Activated T-cell treated with anti-CD3 and anti-CD28 coated beads, Interleukin-2, amount 50 U/mL, for 4 hours (primary cell): ENCODE measurements around the gene SERPINI1. TPM values are rescaled to one million over a fixed set of nuclear protein-coding genes. Genes with fewer than 3 reads are reported as not detected.
"Not testable (repeated sequence)": the region's sequence is repeated elsewhere in the genome, so short reads cannot be mapped to it uniquely, and the experiment has no call there.

ENCODE experiments used
- ATAC-seq, 2 donors: fragments of 200-7000 bp; cut with Tn5 transposase; one replicate each; pipeline ENCODE4 v1.10.0; 2021
- DNase-seq: peaks from one replicate; pipeline ENCODE4 v3.0.0-alpha.2; 2020
- H3K27me3 Mint-ChIP-seq: one replicate; pipeline ENCODE4 v1.8.0; 2021; ENCODE audit warnings: low read depth, mixed read lengths
- H3K36me3 Mint-ChIP-seq: one replicate; pipeline ENCODE4 v1.8.0; 2022; ENCODE audit warnings: mixed read lengths; ENCODE audit not compliant: insufficient read depth
- H3K4me1 Mint-ChIP-seq: one replicate; pipeline ENCODE4 v1.8.0; 2021; ENCODE audit warnings: low read depth, mixed read lengths
- H3K4me3 Mint-ChIP-seq: one replicate; pipeline ENCODE4 v1.8.0; 2021; ENCODE audit warnings: mild to moderate bottlenecking, moderate library complexity, mixed read lengths
- H3K9me3 Mint-ChIP-seq: one replicate; pipeline ENCODE4 v1.8.0; 2021; ENCODE audit warnings: mixed read lengths
- total RNA-seq, 3 donors: library from RNA; stranded (reverse); gene quantifications; one replicate each; pipeline ENCODE4 v1.2.1, GENCODE V29; 2021

The SERPINI1 gene
- total RNA-seq, 3 donors from 2014 or later: 0.63 to 1.4 (median 0.94) TPM

DNA sequence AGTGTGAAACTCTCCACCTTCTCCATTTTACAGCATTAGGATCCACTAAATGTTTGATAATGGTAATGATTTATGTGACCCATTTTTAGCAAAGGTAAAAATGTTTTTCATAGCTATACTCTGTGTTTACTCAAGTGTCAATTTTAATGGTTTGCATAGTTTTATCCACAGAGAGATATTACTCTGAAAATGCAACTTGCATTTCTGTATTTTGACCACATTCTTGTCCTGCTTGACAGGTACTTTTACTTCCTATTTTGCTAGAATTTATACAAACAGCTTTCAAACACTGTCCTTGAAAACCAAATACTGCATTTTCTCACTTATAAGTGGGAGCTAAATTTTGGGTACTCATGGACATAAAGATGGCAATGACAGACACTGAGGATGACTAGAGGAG, 62.9 kb downstream of the SERPINI1 start:
- Mint-ChIP-seq H3K36me3 (peaks cover 16% of the 10 kb centered on the region), H3K9me3 (peaks cover 3% of the 10 kb centered on the region), H3K4me3 (no peak overlapping the region), H3K4me1 (no peaks in the 10 kb centered on the region), H3K27me3 (no peaks in the 10 kb centered on the region)
- ATAC-seq: no peak
- no peak for DNase-seq

DNA sequence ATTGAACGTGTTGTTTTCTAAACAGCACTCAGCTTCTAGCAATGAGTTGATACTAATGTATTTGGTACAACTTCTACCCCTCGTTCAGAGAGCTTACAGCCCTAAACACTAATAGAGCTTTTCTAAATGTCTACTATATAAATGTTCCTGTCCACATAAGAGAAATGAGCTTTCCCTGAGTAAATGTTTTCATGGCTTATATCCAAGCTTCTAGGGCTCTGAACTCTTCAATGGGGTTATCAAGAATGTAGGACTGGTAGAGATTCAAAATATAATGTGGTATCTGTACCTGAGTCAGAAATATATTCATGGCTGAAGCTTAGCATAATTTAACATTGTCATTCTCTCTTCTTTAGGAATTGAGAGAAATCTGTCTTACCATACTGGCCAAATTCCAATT, 73.4 kb downstream of the SERPINI1 start:
- no peaks in the 10 kb centered on the region for H3K27me3 Mint-ChIP-seq
- no peak overlapping the region for H3K4me3 Mint-ChIP-seq
- no peak for ATAC-seq
- DNase-seq: no peak
- no peaks in the 10 kb centered on the region for H3K9me3 Mint-ChIP-seq
- peaks cover 3% of the 10 kb centered on the region for H3K36me3 Mint-ChIP-seq
- no peaks in the 10 kb centered on the region for H3K4me1 Mint-ChIP-seq

DNA sequence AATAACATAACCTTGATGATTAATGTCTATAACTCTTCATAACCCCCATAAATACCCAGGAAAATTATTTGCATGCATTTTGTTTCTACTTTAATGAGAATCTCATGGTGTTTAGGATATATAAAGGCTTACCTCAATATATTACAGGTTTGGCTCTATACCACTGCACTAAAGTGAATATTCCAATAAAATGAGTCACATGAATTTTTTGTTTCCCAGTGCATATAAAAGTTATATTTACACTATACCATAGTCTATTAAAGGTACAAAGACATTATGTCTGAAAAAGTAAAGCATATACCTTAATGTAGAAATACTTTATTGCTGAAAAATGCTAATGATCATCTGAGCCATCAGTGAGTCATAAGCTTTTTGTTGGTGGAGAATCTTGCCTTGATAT, 74.7 kb downstream of the SERPINI1 start:
- H3K9me3 Mint-ChIP-seq: no peaks in the 10 kb centered on the region

GRCh38 chr3:167811031-167811430, 75.5 kb downstream of the SERPINI1 start:
- ATAC-seq: no peak
- Mint-ChIP-seq H3K4me1 (no peaks in the 10 kb centered on the region), H3K4me3 (no peak overlapping the region), H3K36me3 (peaks cover 3% of the 10 kb centered on the region), H3K27me3 (no peaks in the 10 kb centered on the region), H3K9me3 (no peaks in the 10 kb centered on the region)
- no peak for DNase-seq

More for the DNA sequence above, 74.7 kb downstream of the SERPINI1 start:
- no peak overlapping the region for H3K4me3 Mint-ChIP-seq
- ATAC-seq: no peak
- no peak for DNase-seq
- peaks cover 3% of the 10 kb centered on the region for H3K36me3 Mint-ChIP-seq
- H3K27me3 Mint-ChIP-seq: no peaks in the 10 kb centered on the region
- no peaks in the 10 kb centered on the region for H3K4me1 Mint-ChIP-seq

DNA sequence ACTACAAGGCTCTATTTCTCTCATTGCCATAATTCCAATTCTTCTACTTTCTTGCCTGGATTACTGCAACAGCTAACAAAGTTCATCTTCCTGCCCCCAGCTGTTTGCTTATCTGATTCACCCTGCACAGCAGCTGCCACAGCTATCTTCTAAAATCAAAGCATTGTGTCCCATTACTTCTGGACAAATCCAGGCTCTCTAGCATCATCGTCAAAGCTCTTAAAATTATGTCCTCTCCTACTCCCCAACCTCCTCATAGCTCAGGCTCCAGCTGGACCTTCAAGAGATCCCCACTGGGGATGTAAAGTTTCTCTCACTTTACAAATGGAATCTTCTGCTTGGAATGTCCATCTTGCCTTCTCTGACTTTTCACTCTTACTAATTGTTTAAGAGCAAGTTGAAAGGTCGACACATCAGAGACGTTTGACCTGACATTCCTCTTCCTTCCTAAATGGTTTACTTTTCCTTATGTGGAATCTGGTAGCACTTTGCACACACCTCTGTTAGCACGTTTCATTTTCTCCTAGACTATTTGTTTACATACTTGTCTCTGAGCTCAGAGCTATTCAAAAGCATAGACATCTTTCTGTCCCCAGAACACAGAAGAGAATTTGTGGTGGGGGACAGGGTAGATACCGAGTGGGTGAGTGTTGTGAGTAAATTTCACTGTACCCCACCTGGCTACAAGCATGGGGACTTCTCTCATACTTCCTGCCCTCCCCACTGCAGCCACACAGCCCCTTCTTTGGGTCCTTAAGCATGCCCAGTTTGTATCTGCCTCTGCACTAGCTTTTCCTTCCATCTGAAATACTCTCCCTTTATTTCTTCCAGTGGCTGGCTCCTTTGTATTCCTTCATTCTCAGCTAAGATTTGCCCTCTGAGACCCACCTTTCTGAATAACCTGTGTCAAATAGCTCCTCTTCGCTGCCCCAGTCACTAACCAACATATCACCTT, 77.9 kb downstream of the SERPINI1 start:
- H3K36me3 Mint-ChIP-seq: peaks cover 3% of the 10 kb centered on the region
- H3K4me1 Mint-ChIP-seq: no peaks in the 10 kb centered on the region
- DNase-seq: no peak
- no peaks in the 10 kb centered on the region for H3K27me3 Mint-ChIP-seq
- ATAC-seq: no peak
- H3K4me3 Mint-ChIP-seq: no peak overlapping the region
- no peaks in the 10 kb centered on the region for H3K9me3 Mint-ChIP-seq

- Mint-ChIP-seq H3K27me3 (no peaks in the 10 kb centered on the region), H3K36me3 (peaks cover 3% of the 10 kb centered on the region), H3K4me3 (no peak overlapping the region), H3K4me1 (no peaks in the 10 kb centered on the region), H3K9me3 (no peaks in the 10 kb centered on the region)
- DNase-seq: no peak
- no peak for ATAC-seq
Measured at GRCh38 chr3:167814441-167814951, 79.0 kb downstream of the SERPINI1 start.

- Mint-ChIP-seq H3K27me3 (no peaks in the 10 kb centered on the region), H3K4me3 (no peak overlapping the region), H3K36me3 (peaks cover 3% of the 10 kb centered on the region), H3K9me3 (no peaks in the 10 kb centered on the region), H3K4me1 (no peaks in the 10 kb centered on the region)
- ATAC-seq (no peak), DNase-seq (no peak)
Measured at GRCh38 chr3:167816953-167817352, 81.4 kb downstream of the SERPINI1 start.

DNA sequence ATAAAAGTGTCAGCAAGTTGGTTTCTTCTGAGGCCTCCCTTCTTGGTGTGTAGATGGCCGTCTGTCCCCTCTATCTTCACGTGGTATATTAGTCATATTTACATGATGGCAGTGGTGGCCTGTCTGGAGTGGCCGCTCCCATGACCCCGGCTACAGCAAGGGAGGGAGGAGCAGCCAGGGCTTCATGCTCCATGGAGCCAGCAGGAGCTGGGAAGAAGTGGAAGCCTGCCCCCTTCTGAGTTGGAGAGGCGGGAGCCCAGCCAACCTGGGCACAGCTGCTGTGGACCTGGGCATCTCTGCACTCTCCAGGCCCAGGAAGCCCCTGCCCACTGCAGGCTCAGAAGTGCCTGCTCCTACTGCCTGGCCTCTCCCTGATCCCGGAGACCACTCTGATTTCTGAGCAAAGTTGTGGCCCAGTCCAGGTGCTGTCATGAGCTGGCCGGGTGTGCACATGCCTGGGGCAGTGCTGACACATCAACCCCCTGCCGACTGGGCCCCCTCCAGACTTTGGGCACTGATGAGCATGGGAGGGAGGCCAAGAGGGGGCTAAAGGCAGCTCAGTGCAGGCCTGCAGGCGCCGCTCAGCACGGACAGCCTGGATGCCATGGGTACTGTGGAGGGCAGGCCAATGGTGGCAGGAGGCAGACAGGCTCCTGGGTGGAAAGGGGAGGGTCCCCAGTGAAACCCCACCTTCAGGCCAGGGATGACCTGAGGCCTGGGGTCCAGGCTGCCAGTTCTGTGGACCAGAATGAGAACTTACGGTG, 84.8 kb downstream of the SERPINI1 start:
- Mint-ChIP-seq H3K9me3 (no peaks in the 10 kb centered on the region), H3K36me3 (peaks cover 3% of the 10 kb centered on the region), H3K4me3 (no peak overlapping the region), H3K4me1 (no peaks in the 10 kb centered on the region), H3K27me3 (no peaks in the 10 kb centered on the region)
- ATAC-seq: peak in 1 of 2 donors; percentile 14
- no peak for DNase-seq

GRCh38 chr3:167821248-167821805, 85.8 kb downstream of the SERPINI1 start:
- no peak overlapping the region for H3K4me3 Mint-ChIP-seq
- no peak for ATAC-seq
- no peaks in the 10 kb centered on the region for H3K4me1 Mint-ChIP-seq
- peaks cover 3% of the 10 kb centered on the region for H3K36me3 Mint-ChIP-seq
- no peaks in the 10 kb centered on the region for H3K9me3 Mint-ChIP-seq
- no peaks in the 10 kb centered on the region for H3K27me3 Mint-ChIP-seq
- DNase-seq: no peak

GRCh38 chr3:167823738-167824137, 88.2 kb downstream of the SERPINI1 start:
- DNase-seq: no peak
- H3K4me1 Mint-ChIP-seq: no peaks in the 10 kb centered on the region
- no peaks in the 10 kb centered on the region for H3K9me3 Mint-ChIP-seq
- no peaks in the 10 kb centered on the region for H3K27me3 Mint-ChIP-seq
- no peak overlapping the region for H3K4me3 Mint-ChIP-seq
- ATAC-seq: no peak
- no peaks in the 10 kb centered on the region for H3K36me3 Mint-ChIP-seq

DNA sequence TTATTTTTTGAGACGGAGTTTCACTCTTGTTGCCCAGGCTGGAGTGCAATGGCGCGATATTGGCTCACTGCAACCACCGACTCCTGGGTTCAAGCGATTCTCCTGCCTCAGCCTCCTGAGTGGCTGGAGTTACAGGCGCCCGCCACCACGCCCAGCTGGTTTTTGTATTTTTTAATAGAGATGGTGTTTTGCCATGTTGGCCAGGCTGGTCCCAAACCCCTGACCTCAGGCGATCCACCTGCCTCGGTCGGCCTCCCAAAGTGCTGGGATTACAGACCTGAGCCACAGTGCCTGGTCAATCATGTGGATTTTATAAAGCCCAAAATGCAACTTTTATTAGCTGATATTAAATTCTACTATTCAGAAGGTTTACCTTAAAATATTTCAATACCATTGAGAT, 92.1 kb downstream of the SERPINI1 start:
- not testable (repeated sequence) for H3K27me3 Mint-ChIP-seq, H3K4me3 Mint-ChIP-seq, H3K36me3 Mint-ChIP-seq, H3K4me1 Mint-ChIP-seq, ATAC-seq, H3K9me3 Mint-ChIP-seq, DNase-seq

- no peak for ATAC-seq
Measured at GRCh38 chr3:167829071-167829470, 93.5 kb downstream of the SERPINI1 start.

GRCh38 chr3:167830007-167830406, 94.5 kb downstream of the SERPINI1 start:
- DNase-seq: no peak
- Mint-ChIP-seq H3K4me1 (no peaks in the 10 kb centered on the region), H3K36me3 (no peaks in the 10 kb centered on the region), H3K9me3 (no peaks in the 10 kb centered on the region), H3K27me3 (no peaks in the 10 kb centered on the region), H3K4me3 (no peak overlapping the region)
- no peak for ATAC-seq

More at GRCh38 chr3:167829071-167829470, 93.5 kb downstream of the SERPINI1 start:
- Mint-ChIP-seq H3K4me1 (no peaks in the 10 kb centered on the region), H3K9me3 (no peaks in the 10 kb centered on the region), H3K36me3 (no peaks in the 10 kb centered on the region), H3K4me3 (no peak overlapping the region), H3K27me3 (no peaks in the 10 kb centered on the region)
- DNase-seq: no peak

GRCh38 chr3:167835359-167835758, 99.8 kb downstream of the SERPINI1 start:
- Mint-ChIP-seq H3K9me3 (no peaks in the 10 kb centered on the region), H3K4me1 (no peaks in the 10 kb centered on the region), H3K4me3 (no peak overlapping the region), H3K27me3 (no peaks in the 10 kb centered on the region), H3K36me3 (no peaks in the 10 kb centered on the region)
- DNase-seq (no peak), ATAC-seq (no peak)
